Lower leg skin (tissue), 4 donors: ENCODE results near the gene DOK5. TPM values are rescaled to one million over a fixed set of nuclear protein-coding genes. Genes with fewer than 3 reads are reported as not detected.

ENCODE experiments used
- DNase-seq, 2 donors: peaks; one replicate each; pipeline ENCODE4 v3.0.0-alpha.2; 2019; ENCODE audit warnings: low spot score in 2 of 2
- H3K4me3 ChIP-seq: fragments of 200-600 bp; sonication (generic); 2 replicates; pipeline ENCODE4 v1.5.1; 2017; ENCODE audit warnings: mild to moderate bottlenecking, low read depth; ENCODE audit not compliant: poor library complexity, severe bottlenecking
- POLR2A ChIP-seq, 2 donors: fragments of 450-650 bp; IDR thresholded peaks; one replicate each; pipeline ENCODE4 v1.6.1; 2016 to 2017; ENCODE audit warnings: antibody characterized with exemption in 2 of 2, mild to moderate bottlenecking in 1 of 2, moderate library complexity in 1 of 2
- WGBS, 2 donors: methylation state at CpG; one replicate each; pipeline ENCODE4 v1.1.5; 2018; 5-methylcytosine and 5-hydroxymethylcytosine counted together
- intact Hi-C: fragments of 100-400 bp; cut with DNase I; formaldehyde crosslinking; loops from one replicate; pipeline ENCODE4 v1.15.0; 2023; ENCODE audit warnings: low total_unique reads
- total RNA-seq, 4 donors: library from RNA; depleted of rRNA; stranded (reverse); fragments of >200 nt; gene quantifications; one replicate each; pipeline ENCODE4 v1.1.0, GENCODE V29; 2016
- TF ChIP-seq, protein P1 (sequence below), 3 donors: fragments of 450-650 bp; IDR thresholded peaks; one replicate each; pipeline ENCODE4 v1.5.1; 2016; ENCODE audit warnings: antibody characterized with exemption in 3 of 3, mild to moderate bottlenecking in 3 of 3, moderate library complexity in 2 of 3

DOK5 gene
- total RNA-seq = 1 to 10 TPM in 2 of 4 donors, under 1 TPM in 1, not detected in 1; 0.23 to 1.3 (median 1.2) TPM

DNA sequence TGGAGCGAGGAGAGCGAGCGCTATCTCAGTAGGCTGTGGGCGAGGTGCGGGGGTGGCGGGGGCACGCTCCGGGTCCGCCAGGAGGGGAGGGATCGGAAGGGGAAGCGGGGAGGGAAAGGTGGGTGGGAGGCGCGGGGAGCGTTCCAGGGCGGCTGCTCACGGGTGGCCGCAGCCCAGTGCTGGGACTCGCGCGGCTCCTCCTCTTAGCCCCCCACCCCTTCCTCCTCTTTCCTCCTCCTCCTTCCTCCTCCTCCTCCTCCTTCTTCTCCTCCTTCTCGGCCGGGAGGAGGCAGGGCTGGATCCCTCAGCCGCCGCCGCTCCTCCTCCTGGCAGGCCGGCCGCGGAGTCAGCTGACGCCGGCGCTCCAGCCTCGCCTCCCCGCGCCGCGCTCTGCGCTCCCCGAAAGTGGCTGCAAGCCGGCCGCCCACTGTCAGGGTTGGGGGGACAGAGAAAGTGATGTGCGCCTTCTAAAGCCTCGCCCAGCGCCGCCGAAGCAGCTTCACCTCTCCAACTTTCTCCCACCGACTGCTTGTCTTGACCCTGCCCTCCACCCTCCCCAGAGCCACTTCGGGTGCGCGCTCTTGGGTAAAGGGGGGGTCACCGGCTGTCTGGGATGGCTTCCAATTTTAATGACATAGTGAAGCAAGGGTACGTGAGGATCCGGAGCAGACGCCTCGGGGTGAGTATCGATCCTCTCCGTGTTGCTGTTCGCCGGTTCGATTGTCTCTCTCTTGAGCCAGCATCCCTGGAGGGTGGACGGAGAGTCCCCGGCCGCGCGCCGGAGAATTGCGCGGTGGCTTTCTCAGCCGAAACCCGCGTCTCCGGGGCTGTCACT, at the start of gene DOK5:
TSS of gene DOK5 (plus strand) at position 260 of the 835 bp plus-strand sequence. CDS start at position 614, 354 bp downstream.
- peak within 1 kb of the TSS; percentile 0 for H3K4me3 ChIP-seq
- intact Hi-C loops = no loop called here
- TF ChIP-seq, protein P1, sequence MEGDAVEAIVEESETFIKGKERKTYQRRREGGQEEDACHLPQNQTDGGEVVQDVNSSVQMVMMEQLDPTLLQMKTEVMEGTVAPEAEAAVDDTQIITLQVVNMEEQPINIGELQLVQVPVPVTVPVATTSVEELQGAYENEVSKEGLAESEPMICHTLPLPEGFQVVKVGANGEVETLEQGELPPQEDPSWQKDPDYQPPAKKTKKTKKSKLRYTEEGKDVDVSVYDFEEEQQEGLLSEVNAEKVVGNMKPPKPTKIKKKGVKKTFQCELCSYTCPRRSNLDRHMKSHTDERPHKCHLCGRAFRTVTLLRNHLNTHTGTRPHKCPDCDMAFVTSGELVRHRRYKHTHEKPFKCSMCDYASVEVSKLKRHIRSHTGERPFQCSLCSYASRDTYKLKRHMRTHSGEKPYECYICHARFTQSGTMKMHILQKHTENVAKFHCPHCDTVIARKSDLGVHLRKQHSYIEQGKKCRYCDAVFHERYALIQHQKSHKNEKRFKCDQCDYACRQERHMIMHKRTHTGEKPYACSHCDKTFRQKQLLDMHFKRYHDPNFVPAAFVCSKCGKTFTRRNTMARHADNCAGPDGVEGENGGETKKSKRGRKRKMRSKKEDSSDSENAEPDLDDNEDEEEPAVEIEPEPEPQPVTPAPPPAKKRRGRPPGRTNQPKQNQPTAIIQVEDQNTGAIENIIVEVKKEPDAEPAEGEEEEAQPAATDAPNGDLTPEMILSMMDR (IDR thresholded peaks at IDR 0.05) = no peak
- no peak for TF ChIP-seq POLR2A (IDR thresholded peaks at IDR 0.05)
- DNase-seq = no peak
- WGBS, 2 donors = 0 to 1% methylated on average over 51 to 60 of the region's 71 CpGs

DNA sequence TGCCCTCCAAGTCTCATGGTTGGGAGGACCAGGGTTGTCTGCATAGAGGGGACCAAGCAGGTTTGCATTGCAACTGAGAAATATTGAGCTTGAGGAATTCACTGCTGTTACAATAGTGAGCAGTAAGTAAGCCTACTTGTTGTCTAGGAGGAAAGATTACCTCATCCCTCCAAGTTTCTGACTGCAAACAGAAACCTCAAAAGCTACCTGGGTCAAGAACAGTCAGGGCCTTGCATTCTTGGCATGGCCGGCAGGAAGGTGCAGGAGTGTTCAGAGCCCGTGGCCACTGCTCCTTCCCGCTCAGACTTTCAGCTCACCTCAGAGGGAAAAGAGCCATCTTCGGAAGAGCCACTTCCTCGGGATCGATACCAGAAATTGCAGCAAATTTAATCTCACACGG, 46.0 kb upstream of the DOK5 start:
- no peak for DNase-seq
- TF ChIP-seq, protein P1 (IDR thresholded peaks at IDR 0.05) = no peak
- no peak for TF ChIP-seq POLR2A (IDR thresholded peaks at IDR 0.05)
- intact Hi-C loops = no loop called here

DNA sequence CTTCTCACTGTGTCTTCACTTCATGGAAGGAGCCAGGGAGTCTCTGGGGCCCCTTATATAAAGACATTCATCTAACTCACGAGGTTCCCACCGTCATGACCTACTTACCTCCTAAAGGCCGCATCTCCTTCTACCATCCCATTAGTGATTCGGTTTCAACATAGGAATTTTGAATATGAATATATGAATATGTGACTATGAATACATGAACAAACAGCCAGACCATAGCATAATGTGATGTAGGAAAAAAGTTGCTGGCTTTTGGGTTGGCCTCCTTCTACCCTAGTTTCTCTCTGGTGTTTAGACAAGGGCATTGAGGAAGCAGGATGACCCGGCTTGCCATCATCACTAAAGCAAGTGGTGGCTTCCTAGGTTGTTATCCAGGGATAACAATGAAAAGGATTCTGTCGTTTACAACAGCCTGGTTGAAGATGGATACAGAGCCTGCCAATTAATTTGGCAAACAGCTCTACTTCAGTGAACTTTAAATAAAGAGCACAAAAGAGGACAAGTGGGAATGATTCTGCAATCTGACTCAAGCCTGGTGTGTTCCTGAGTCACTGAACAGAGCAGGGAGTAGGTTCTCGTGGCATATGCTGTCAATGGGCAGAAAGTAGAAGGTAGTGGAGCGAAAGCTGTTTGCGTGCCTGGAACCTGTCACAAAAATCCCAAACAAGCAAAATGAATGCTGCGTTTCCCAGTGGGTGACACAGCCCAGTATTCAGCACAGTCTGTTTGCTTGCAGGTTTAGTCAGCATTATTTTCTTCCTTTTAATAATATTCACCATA, 44.0 kb upstream of the DOK5 start:
- TF ChIP-seq POLR2A (IDR thresholded peaks at IDR 0.05) = no peak
- TF ChIP-seq, protein P1 (IDR thresholded peaks at IDR 0.05) = no peak
- no peak overlapping the region for H3K4me3 ChIP-seq
- WGBS, 2 donors = 73 to 79% methylated on average over 10 of the region's 10 CpGs
- DNase-seq = no peak
- intact Hi-C loops = no loop called here

More for the DNA sequence above, 46.0 kb upstream of the DOK5 start:
- WGBS, 2 donors = 85 to 87% methylated on average over 7 of the region's 7 CpGs
- H3K4me3 ChIP-seq = no peak overlapping the region

DNA sequence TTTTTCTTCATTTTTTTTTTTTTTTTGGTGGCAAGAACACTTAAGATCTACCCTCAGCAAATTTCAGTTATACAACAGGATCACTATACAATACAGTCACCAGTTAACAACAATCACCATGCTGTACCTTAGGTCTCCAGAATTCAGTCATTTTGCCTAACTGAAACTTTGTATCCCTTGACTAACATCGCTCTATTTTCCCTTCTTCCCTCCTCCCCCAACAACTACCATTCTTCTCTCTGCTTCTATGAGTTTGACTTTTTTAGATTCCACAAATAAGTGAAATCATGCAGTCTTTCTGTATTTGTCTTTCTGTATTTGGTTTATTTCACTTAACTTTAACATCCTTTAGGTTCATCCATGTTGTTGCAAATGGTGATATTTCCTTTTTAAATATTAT, 42.4 kb upstream of the DOK5 start:
- WGBS, 2 donors = 92 to 100% methylated on average over 1 of the region's 1 CpG
- DNase-seq = no peak
- no peak for TF ChIP-seq POLR2A (IDR thresholded peaks at IDR 0.05)
- TF ChIP-seq, protein P1 (IDR thresholded peaks at IDR 0.05) = no peak
- H3K4me3 ChIP-seq = no peak overlapping the region
- intact Hi-C loops = no loop called here

DNA sequence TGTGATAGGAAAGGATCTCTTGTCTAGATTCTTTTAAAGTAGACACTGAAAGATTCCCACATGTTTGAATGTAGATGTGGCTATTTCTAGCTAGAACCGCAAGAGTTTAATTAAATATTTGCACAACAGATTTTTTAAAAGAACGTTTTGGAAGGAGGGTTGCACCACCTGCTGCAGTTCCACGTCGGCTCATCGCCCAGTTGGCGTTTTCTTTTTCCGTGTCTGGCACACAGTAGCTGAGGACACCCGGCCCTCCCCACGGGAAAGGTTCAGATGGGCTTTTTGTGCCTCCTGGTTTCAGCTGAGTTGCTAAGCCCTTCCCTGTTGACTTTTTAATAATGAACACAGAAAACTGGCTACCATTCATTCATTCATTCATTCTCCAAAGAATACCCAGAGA, 41.8 kb upstream of the DOK5 start:
- 79 to 84% methylated on average over 9 of the region's 9 CpGs for WGBS, 2 donors
- TF ChIP-seq POLR2A (IDR thresholded peaks at IDR 0.05) = no peak
- TF ChIP-seq, protein P1 (IDR thresholded peaks at IDR 0.05) = no peak
- H3K4me3 ChIP-seq = no peak overlapping the region
- DNase-seq = no peak
- intact Hi-C loops = no loop called here
